HCT116 (cell line): ENCODE results near the gene KIRREL3.

Experiments used
- ELF1 ChIP-seq: IDR thresholded peaks from 2 replicates; pipeline ENCODE4 v1.6.1; 2012; ENCODE audit warnings: low read depth, borderline replicate concordance
- EZH2 ChIP-seq: fragments of 200-600 bp; sonication (generic); IDR thresholded peaks from 2 replicates; pipeline ENCODE4 v1.6.1; 2017; ENCODE audit warnings: antibody characterized with exemption, mixed run types
- EZH2phosphoT487 ChIP-seq: fragments of 200-600 bp; IDR thresholded peaks from 2 replicates; pipeline ENCODE4 v1.6.1; 2018; ENCODE audit warnings: antibody characterized with exemption, borderline replicate concordance
- POLR2A ChIP-seq: IDR thresholded peaks from 2 replicates; pipeline ENCODE4 v1.7.0; 2011; ENCODE audit warnings: borderline replicate concordance; ENCODE audit not compliant: insufficient read depth, insufficient read length; ENCODE audit errors: extremely low read depth
- POLR2AphosphoS5 ChIP-seq: IDR thresholded peaks from 2 replicates; pipeline ENCODE4 v1.6.1; 2011; ENCODE audit warnings: mild to moderate bottlenecking, low read depth, low read length, moderate library complexity
- SP1 ChIP-seq: IDR thresholded peaks from 2 replicates; pipeline ENCODE4 v1.6.1; 2012; ENCODE audit warnings: low read depth
- TF ChIP-seq, protein P1 (sequence below), 3 experiments: fragments of 200-600 bp in 1 of 3; sonication (generic) in 1 of 3; IDR thresholded peaks in 2 of 3; conservative IDR thresholded peaks in 1 of 3; 2 replicates each; pipeline ENCODE4 v1.5.1; 2012 to 2017; ENCODE audit warnings: low read depth in 2 of 3, low read length in 2 of 3, antibody characterized with exemption in 1 of 3, borderline replicate concordance in 1 of 3, control low read depth in 1 of 3, mild to moderate bottlenecking in 1 of 3, mixed read lengths in 1 of 3, mixed run types in 1 of 3, moderate library complexity in 1 of 3; ENCODE audit not compliant: insufficient read depth in 1 of 3
- TF ChIP-seq, protein P2 (sequence below): IDR thresholded peaks from 2 replicates; pipeline ENCODE4 v1.6.1; 2012; ENCODE audit warnings: low read depth

GRCh38 chr11:127027789-127028188 is 27.2 kb upstream of the KIRREL3 start:
- TF ChIP-seq, protein P1, sequence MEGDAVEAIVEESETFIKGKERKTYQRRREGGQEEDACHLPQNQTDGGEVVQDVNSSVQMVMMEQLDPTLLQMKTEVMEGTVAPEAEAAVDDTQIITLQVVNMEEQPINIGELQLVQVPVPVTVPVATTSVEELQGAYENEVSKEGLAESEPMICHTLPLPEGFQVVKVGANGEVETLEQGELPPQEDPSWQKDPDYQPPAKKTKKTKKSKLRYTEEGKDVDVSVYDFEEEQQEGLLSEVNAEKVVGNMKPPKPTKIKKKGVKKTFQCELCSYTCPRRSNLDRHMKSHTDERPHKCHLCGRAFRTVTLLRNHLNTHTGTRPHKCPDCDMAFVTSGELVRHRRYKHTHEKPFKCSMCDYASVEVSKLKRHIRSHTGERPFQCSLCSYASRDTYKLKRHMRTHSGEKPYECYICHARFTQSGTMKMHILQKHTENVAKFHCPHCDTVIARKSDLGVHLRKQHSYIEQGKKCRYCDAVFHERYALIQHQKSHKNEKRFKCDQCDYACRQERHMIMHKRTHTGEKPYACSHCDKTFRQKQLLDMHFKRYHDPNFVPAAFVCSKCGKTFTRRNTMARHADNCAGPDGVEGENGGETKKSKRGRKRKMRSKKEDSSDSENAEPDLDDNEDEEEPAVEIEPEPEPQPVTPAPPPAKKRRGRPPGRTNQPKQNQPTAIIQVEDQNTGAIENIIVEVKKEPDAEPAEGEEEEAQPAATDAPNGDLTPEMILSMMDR (IDR thresholded peaks at IDR 0.05 in 2 of 3, conservative IDR thresholded peaks at IDR 0.05 in 1 of 3; ENCODE audit: borderline replicate concordance in 1 of 3, insufficient read depth in 1 of 3, low read depth in 2 of 3, low read length in 2 of 3), result no peak
- TF ChIP-seq POLR2AphosphoS5 (no peak), EZH2 (no peak), EZH2phosphoT487 (no peak), SP1 (no peak), POLR2A (no peak), ELF1 (no peak)
- TF ChIP-seq, protein P2, sequence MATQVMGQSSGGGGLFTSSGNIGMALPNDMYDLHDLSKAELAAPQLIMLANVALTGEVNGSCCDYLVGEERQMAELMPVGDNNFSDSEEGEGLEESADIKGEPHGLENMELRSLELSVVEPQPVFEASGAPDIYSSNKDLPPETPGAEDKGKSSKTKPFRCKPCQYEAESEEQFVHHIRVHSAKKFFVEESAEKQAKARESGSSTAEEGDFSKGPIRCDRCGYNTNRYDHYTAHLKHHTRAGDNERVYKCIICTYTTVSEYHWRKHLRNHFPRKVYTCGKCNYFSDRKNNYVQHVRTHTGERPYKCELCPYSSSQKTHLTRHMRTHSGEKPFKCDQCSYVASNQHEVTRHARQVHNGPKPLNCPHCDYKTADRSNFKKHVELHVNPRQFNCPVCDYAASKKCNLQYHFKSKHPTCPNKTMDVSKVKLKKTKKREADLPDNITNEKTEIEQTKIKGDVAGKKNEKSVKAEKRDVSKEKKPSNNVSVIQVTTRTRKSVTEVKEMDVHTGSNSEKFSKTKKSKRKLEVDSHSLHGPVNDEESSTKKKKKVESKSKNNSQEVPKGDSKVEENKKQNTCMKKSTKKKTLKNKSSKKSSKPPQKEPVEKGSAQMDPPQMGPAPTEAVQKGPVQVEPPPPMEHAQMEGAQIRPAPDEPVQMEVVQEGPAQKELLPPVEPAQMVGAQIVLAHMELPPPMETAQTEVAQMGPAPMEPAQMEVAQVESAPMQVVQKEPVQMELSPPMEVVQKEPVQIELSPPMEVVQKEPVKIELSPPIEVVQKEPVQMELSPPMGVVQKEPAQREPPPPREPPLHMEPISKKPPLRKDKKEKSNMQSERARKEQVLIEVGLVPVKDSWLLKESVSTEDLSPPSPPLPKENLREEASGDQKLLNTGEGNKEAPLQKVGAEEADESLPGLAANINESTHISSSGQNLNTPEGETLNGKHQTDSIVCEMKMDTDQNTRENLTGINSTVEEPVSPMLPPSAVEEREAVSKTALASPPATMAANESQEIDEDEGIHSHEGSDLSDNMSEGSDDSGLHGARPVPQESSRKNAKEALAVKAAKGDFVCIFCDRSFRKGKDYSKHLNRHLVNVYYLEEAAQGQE, result no peak
